Dermis blood vessel endothelial cell (primary cell): Measurements from ENCODE around the gene NOX3. TPM values are rescaled to one million over a fixed set of nuclear protein-coding genes. Genes with fewer than 3 reads are reported as not detected.
"Not testable (repeated sequence)": the region's sequence is repeated elsewhere in the genome, so short reads cannot be mapped to it uniquely, and the experiment has no call there.

Experiments
- DNase-seq: peaks from one replicate; pipeline ENCODE4 v3.0.0; 2010
- total RNA-seq: library from RNA; depleted of rRNA; stranded (reverse); fragments of >200 nt; gene quantifications from 2 replicates; pipeline ENCODE4 v1.2.3, GENCODE V29; 2014

NOX3 gene
- total RNA-seq, 1 donor from 2014 or later: not detected

GRCh38 chr6:155398701-155399061 lies 57.0 kb downstream of the NOX3 start:
- no peak for DNase-seq

- DNase-seq: no peak
Measured at GRCh38 chr6:155398221-155398620, 57.4 kb downstream of the NOX3 start.

- no peak for DNase-seq
Measured at GRCh38 chr6:155397172-155397705, 58.4 kb downstream of the NOX3 start.

GRCh38 chr6:155396605-155397004 lies 59.0 kb downstream of the NOX3 start:
- no peak for DNase-seq

GRCh38 chr6:155395339-155395738 lies 60.3 kb downstream of the NOX3 start:
- no peak for DNase-seq

- DNase-seq: no peak
Measured at GRCh38 chr6:155389130-155389529, 66.5 kb downstream of the NOX3 start.

- DNase-seq: no peak
Measured at GRCh38 chr6:155388591-155388990, 67.0 kb downstream of the NOX3 start.

GRCh38 chr6:155387481-155387880 lies 68.2 kb downstream of the NOX3 start:
- DNase-seq: no peak

GRCh38 chr6:155384321-155384952 lies 71.2 kb downstream of the NOX3 start:
- no peak for DNase-seq

GRCh38 chr6:155383913-155384312 lies 71.7 kb downstream of the NOX3 start:
- no peak for DNase-seq

GRCh38 chr6:155382338-155382685 lies 73.3 kb downstream of the NOX3 start:
- no peak for DNase-seq

- no peak for DNase-seq
Measured at GRCh38 chr6:155381673-155382337, 73.8 kb downstream of the NOX3 start.

GRCh38 chr6:155380666-155381332 lies 74.8 kb downstream of the NOX3 start:
- peak; percentile 6 for DNase-seq

- no peak for DNase-seq
Measured at GRCh38 chr6:155378724-155379123, 76.9 kb downstream of the NOX3 start.

- DNase-seq: no peak
Measured at GRCh38 chr6:155378276-155378675, 77.4 kb downstream of the NOX3 start.

GRCh38 chr6:155377061-155377460 lies 78.6 kb downstream of the NOX3 start:
- DNase-seq: no peak

- DNase-seq: no peak
Measured at GRCh38 chr6:155375801-155376200, 79.8 kb downstream of the NOX3 start.

- no peak for DNase-seq
Measured at GRCh38 chr6:155374681-155375080, 81.0 kb downstream of the NOX3 start.

- DNase-seq: no peak
Measured at GRCh38 chr6:155373276-155373675, 82.4 kb downstream of the NOX3 start.

GRCh38 chr6:155372256-155372655 lies 83.4 kb downstream of the NOX3 start:
- no peak for DNase-seq

GRCh38 chr6:155371230-155371629 lies 84.4 kb downstream of the NOX3 start:
- no peak for DNase-seq

GRCh38 chr6:155366325-155366724 lies 89.3 kb downstream of the NOX3 start:
- no peak for DNase-seq

- DNase-seq: no peak
Measured at GRCh38 chr6:155364844-155365437, 90.7 kb downstream of the NOX3 start.

GRCh38 chr6:155364021-155364420 lies 91.6 kb downstream of the NOX3 start:
- not testable (repeated sequence) for DNase-seq
